RWPE2 (cell line): ENCODE measurements around the gene GPR146.

Experiments used
- ATAC-seq: fragments of 200-7000 bp; cut with Tn5 transposase; 3 replicates; pipeline ENCODE4 v1.9.1; 2021; ENCODE audit warnings: low read depth
- DNase-seq: peaks from one replicate; pipeline ENCODE4 v3.0.0-alpha.2; 2020; ENCODE audit warnings: low spot score
- H3K27ac ChIP-seq: fragments of 450-650 bp; 2 replicates; pipeline ENCODE4 v1.5.1; 2017; ENCODE audit warnings: mild to moderate bottlenecking; ENCODE audit not compliant: poor library complexity, severe bottlenecking
- H3K27me3 ChIP-seq: fragments of 250-450 bp; sonication (Bioruptor Pico); 2 replicates; pipeline ENCODE4 v1.5.1; 2021; ENCODE audit warnings: mild to moderate bottlenecking, moderate library complexity; ENCODE audit not compliant: insufficient read depth, poor library complexity, severe bottlenecking
- H3K36me3 ChIP-seq: fragments of 250-450 bp; sonication (Bioruptor Pico); 2 replicates; pipeline ENCODE4 v1.5.1; 2020; ENCODE audit warnings: low read depth, mild to moderate bottlenecking, moderate library complexity
- H3K4me1 ChIP-seq: fragments of 250-450 bp; sonication (Bioruptor Pico); 2 replicates; pipeline ENCODE4 v1.5.1; 2021; ENCODE audit warnings: mild to moderate bottlenecking, moderate library complexity; ENCODE audit not compliant: insufficient read depth, poor library complexity, severe bottlenecking
- H3K4me3 ChIP-seq: fragments of 250-450 bp; sonication (Bioruptor Pico); 2 replicates; pipeline ENCODE4 v1.5.1; 2021; ENCODE audit warnings: mild to moderate bottlenecking, moderate library complexity; ENCODE audit not compliant: severe bottlenecking
- H3K9me3 ChIP-seq: fragments of 250-450 bp; sonication (Bioruptor Pico); 2 replicates; pipeline ENCODE4 v1.5.1; 2021; ENCODE audit warnings: mild to moderate bottlenecking, moderate library complexity; ENCODE audit not compliant: severe bottlenecking
- TF ChIP-seq, protein P1 (sequence below): fragments of 450-650 bp; IDR thresholded peaks from one replicate; pipeline ENCODE4 v1.5.1; 2017; ENCODE audit warnings: mild to moderate bottlenecking, moderate library complexity; ENCODE audit not compliant: poor library complexity, severe bottlenecking

Gene GPR146

DNA sequence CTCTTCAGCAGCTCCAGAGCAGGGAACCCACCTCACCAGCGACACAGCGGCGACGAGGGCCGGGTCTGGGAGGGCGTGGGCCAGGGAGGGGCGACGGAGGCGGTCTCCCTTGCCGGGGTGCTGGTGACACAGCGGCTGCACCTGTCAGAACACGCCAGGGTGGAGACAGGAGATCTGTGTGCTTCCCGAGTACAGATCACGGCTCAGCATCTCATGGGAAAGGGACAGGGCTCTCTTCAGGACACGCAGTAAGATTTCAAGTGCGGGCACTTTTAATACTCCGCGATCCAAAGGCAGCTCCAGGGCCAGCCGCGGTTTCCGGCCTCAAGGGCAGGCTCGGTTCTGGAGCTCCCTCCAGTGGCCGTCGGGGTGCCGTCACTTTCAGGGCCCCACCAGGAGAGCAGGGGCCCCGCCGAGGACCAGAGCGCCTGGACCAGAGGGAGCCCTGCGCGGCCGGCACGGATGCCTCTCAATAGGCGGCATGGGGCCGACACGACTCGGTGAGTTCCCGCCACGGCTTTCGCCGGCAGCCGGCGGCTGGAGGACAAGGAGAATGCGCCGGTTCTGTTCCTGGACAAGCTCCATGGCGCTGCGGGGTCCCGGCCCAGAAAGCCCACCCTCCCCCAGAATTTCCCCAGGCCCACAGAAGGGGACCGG is 21.4 kb downstream of the GPR146 start:
- H3K9me3 ChIP-seq, result no peaks in the 10 kb centered on the region
- no peak overlapping the region for H3K27ac ChIP-seq
- ATAC-seq, result peak; percentile 84
- DNase-seq, result no peak
- no peaks in the 10 kb centered on the region for H3K36me3 ChIP-seq
- no peaks in the 10 kb centered on the region for H3K27me3 ChIP-seq
- TF ChIP-seq, protein P1, sequence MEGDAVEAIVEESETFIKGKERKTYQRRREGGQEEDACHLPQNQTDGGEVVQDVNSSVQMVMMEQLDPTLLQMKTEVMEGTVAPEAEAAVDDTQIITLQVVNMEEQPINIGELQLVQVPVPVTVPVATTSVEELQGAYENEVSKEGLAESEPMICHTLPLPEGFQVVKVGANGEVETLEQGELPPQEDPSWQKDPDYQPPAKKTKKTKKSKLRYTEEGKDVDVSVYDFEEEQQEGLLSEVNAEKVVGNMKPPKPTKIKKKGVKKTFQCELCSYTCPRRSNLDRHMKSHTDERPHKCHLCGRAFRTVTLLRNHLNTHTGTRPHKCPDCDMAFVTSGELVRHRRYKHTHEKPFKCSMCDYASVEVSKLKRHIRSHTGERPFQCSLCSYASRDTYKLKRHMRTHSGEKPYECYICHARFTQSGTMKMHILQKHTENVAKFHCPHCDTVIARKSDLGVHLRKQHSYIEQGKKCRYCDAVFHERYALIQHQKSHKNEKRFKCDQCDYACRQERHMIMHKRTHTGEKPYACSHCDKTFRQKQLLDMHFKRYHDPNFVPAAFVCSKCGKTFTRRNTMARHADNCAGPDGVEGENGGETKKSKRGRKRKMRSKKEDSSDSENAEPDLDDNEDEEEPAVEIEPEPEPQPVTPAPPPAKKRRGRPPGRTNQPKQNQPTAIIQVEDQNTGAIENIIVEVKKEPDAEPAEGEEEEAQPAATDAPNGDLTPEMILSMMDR, result peak; percentile 88
- no peaks in the 10 kb centered on the region for H3K4me1 ChIP-seq
- no peak overlapping the region for H3K4me3 ChIP-seq

DNA sequence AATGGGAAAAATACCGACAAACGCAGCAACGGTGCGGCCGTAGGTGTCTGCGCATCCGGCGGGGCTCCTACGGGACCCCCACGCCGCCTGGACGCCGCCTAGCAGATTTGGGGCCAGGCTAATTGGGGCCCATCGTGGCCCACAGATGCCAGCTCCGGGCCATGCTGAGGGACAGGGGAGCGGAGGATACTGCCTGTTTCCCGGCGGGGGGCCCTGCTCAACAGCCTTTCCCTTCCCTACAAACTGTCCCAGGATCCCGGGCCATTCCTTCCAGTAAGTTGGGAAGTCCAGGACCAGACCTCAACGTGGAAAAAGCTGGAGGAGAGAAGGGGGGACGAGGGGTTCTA is 21.9 kb downstream of the GPR146 start:
- Histone ChIP-seq H3K4me1 (no peaks in the 10 kb centered on the region), H3K4me3 (no peak overlapping the region)
- ATAC-seq, result no peak

DNA sequence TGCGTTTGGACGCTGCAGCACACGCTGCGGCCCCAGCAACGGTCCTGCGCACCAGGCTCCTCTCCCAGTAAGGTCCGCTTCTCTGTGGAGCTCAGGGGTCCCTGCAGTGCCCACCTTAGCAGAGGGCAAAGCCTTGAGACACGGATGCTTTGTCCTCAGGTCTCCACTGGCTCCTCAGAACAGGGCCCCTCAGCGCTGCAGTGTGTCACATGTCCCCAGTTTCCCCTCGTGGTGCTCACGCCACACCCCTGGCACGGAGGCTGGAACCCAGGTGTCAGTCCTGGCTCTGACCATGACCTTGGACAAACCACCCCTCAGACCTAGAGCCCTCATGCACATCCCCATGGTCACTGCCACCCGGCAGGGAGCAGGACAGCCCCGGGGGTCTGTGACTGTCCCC is 23.7 kb downstream of the GPR146 start:
- H3K27me3 ChIP-seq, result no peaks in the 10 kb centered on the region
- no peak for ATAC-seq
- no peak overlapping the region for H3K27ac ChIP-seq
- no peaks in the 10 kb centered on the region for H3K36me3 ChIP-seq
- no peak for DNase-seq
- no peaks in the 10 kb centered on the region for H3K4me1 ChIP-seq
- no peaks in the 10 kb centered on the region for H3K9me3 ChIP-seq
- TF ChIP-seq, protein P1, result no peak
- H3K4me3 ChIP-seq, result no peak overlapping the region

More for the DNA sequence above, 21.9 kb downstream of the GPR146 start:
- Histone ChIP-seq H3K36me3 (no peaks in the 10 kb centered on the region), H3K9me3 (no peaks in the 10 kb centered on the region), H3K27ac (no peak overlapping the region), H3K27me3 (no peaks in the 10 kb centered on the region)
- TF ChIP-seq, protein P1, result no peak
- DNase-seq, result no peak

DNA sequence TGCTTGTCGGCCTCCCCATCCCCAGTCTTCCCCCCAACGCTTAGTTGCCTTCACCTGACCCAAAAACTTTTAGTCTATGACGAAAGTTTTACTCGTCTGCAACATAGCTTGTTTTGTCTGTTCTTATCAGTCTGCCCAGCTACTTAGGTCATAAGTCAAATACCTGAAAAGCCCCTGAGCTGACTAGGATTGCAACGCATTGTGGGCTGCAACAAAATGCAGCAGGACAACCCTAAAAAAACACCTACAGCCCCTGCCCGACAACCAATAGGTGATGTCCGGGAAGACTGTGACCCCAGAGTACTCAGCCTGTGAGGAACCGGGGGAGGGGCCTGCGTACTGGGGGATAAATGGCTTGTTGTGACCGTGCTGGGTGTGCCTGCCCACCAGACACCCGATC is 24.3 kb downstream of the GPR146 start:
- Histone ChIP-seq H3K4me1 (no peaks in the 10 kb centered on the region), H3K9me3 (no peaks in the 10 kb centered on the region), H3K27me3 (no peaks in the 10 kb centered on the region), H3K4me3 (no peak overlapping the region), H3K27ac (no peak overlapping the region), H3K36me3 (no peaks in the 10 kb centered on the region)
- ATAC-seq, result no peak
- DNase-seq, result no peak
- TF ChIP-seq, protein P1, result no peak

DNA sequence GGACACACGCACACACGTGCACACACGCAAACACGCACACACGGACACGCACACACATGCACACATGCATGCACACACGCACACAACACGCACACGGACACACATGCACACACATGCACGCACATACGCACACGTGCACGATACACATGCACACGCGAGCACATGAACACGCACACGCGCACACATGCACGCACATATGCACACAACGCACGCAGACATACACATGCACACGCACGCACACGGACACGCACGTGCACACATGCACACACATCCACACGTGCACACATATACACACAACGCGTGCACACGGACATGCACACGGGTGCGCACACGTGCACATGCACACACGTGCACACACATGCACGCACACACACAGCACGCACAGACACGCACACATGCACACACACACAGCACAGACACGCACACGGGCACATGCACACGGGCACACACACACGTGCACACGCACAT is 26.2 kb downstream of the GPR146 start:
- Histone ChIP-seq H3K9me3 (no peaks in the 10 kb centered on the region), H3K4me3 (no peak overlapping the region), H3K27me3 (no peaks in the 10 kb centered on the region), H3K27ac (no peak overlapping the region), H3K4me1 (peaks cover 5% of the 10 kb centered on the region), H3K36me3 (no peaks in the 10 kb centered on the region)
- no peak for ATAC-seq
- TF ChIP-seq, protein P1, result no peak
- DNase-seq, result no peak
